K562 (cell line): ENCODE measurements around the gene HSPA4. TPM values are rescaled to one million over a fixed set of nuclear protein-coding genes. Genes with fewer than 3 reads are reported as not detected.

ENCODE experiments used
- ATF6 ChIP-seq: sonication (generic); formaldehyde crosslinking; IDR thresholded peaks from 2 replicates; pipeline ENCODE4 v1.4.0; 2020; ENCODE audit warnings: mild to moderate bottlenecking, missing genetic modification reagents
- HOXB6 ChIP-seq: fragments of 250-450 bp; sonication (Bioruptor Pico); IDR thresholded peaks from 2 replicates; pipeline ENCODE4 v1.5.1; 2022; ENCODE audit warnings: mild to moderate bottlenecking, borderline replicate concordance
- KDM1A ChIP-seq, 2 experiments: fragments of 450-650 bp; IDR thresholded peaks; 2 replicates each; pipeline ENCODE4 v1.6.1; 2016; ENCODE audit warnings: mild to moderate bottlenecking in 2 of 2
- MYBL2 ChIP-seq, 2 experiments: fragments of 450-650 bp in 1 of 2; sonication (generic) in 1 of 2; formaldehyde crosslinking in 1 of 2; IDR thresholded peaks; 2 replicates each; pipeline versions ENCODE4 v1.6.1 to v1.8.1; 2017 to 2022; ENCODE audit warnings: borderline replicate concordance in 1 of 2, inconsistent platforms in 1 of 2, low read depth in 1 of 2, mild to moderate bottlenecking in 1 of 2, missing genetic modification reagents in 1 of 2, moderate library complexity in 1 of 2
- NCOA2 ChIP-seq, 2 experiments: fragments of 450-650 bp; IDR thresholded peaks; 2 replicates each; pipeline ENCODE4 v1.6.1; 2018; ENCODE audit warnings: mild to moderate bottlenecking in 2 of 2, moderate library complexity in 1 of 2; ENCODE audit not compliant: partially characterized antibody in 2 of 2
- NFIX ChIP-seq: fragments of 250-450 bp; sonication (Bioruptor Pico); IDR thresholded peaks from 2 replicates; pipeline ENCODE4 v1.4.0; 2020; ENCODE audit warnings: low read depth, mild to moderate bottlenecking, moderate library complexity
- NR1H2 ChIP-seq: sonication (generic); formaldehyde crosslinking; IDR thresholded peaks from 2 replicates; pipeline ENCODE4 v1.4.0; 2020; ENCODE audit warnings: mild to moderate bottlenecking, missing genetic modification reagents
- PRMT5 ChIP-seq: sonication (generic); formaldehyde crosslinking; IDR thresholded peaks from 2 replicates; pipeline ENCODE4 v1.5.0; 2020; ENCODE audit warnings: missing genetic modification reagents
- RBFOX2 ChIP-seq: fragments of 200-400 bp; formaldehyde crosslinking; IDR thresholded peaks from 2 replicates; pipeline ENCODE4 v1.6.1; 2017; ENCODE audit warnings: low read depth, mild to moderate bottlenecking, low read length, moderate library complexity
- SMAD4 ChIP-seq: fragments of 250-450 bp; sonication (Bioruptor Pico); conservative IDR thresholded peaks from 2 replicates; pipeline ENCODE4 v1.8.0; 2021; ENCODE audit warnings: inconsistent platforms, mild to moderate bottlenecking, moderate library complexity
- TGIF2 ChIP-seq: sonication (generic); formaldehyde crosslinking; IDR thresholded peaks from 2 replicates; pipeline ENCODE4 v1.8.1; 2022; ENCODE audit warnings: mild to moderate bottlenecking, missing genetic modification reagents, moderate library complexity
- ZNF551 ChIP-seq: fragments of 250-450 bp; sonication (Bioruptor Pico); IDR thresholded peaks from 2 replicates; pipeline ENCODE4 v1.5.0; 2021; ENCODE audit warnings: mild to moderate bottlenecking, moderate library complexity
- ZNF79 ChIP-seq: fragments of 250-450 bp; sonication (Bioruptor Pico); IDR thresholded peaks from 2 replicates; pipeline ENCODE4 v1.4.0; 2020; ENCODE audit warnings: low read depth, mild to moderate bottlenecking, moderate library complexity
- polyA plus RNA-seq, 8 experiments: library from polyadenylated mRNA; depleted of rRNA in 4 of 8; stranded (reverse) in 5 of 8; unstranded in 3 of 8; fragments of >200 nt; fragmentation: Nextera tagmentation in 2 of 8; fragmentation: Illumina TruSeq in 1 of 8; extraction: Ambion mirVana in 2 of 8; extraction: Trizol in 1 of 8; gene quantifications; 2 replicates each; pipeline versions ENCODE4 v1.2.1 to v1.2.3, GENCODE V29; 2011 to 2014; ENCODE audit warnings: inconsistent platforms in 1 of 8, missing spikeins in 1 of 8
- total RNA-seq, 7 experiments: library from RNA; depleted of rRNA in 6 of 7; stranded (reverse); fragments of >200 nt in 6 of 7; fragmentation: Illumina TruSeq in 2 of 7; extraction: Trizol in 2 of 7; gene quantifications; 2 replicates each; pipeline versions ENCODE4 v1.2.1 to v1.2.3, GENCODE V29; 2011 to 2021; ENCODE audit warnings: low replicate concordance in 1 of 7
- TF ChIP-seq, protein P1 (sequence below): conservative IDR thresholded peaks from 2 replicates; pipeline ENCODE4 v1.6.1; 2011; ENCODE audit warnings: low read depth, mild to moderate bottlenecking, low read length; ENCODE audit not compliant: control insufficient read depth
- TF ChIP-seq, protein P2 (sequence below): sonication (generic); formaldehyde crosslinking; IDR thresholded peaks from 2 replicates; pipeline ENCODE4 v1.8.1; 2023; ENCODE audit warnings: mild to moderate bottlenecking, missing genetic modification reagents
- TF ChIP-seq, protein P3 (sequence below), 2 experiments: fragments of 450-650 bp in 1 of 2; IDR thresholded peaks; 2 replicates each; pipeline ENCODE4 v1.6.1; 2011 to 2017; ENCODE audit warnings: low read depth in 2 of 2, antibody characterized with exemption in 1 of 2, borderline replicate concordance in 1 of 2, low read length in 1 of 2, mild to moderate bottlenecking in 1 of 2, mixed read lengths in 1 of 2; ENCODE audit not compliant: control insufficient read depth in 1 of 2
- TF ChIP-seq, protein P4 (sequence below): fragments of 450-650 bp; conservative IDR thresholded peaks from 2 replicates; pipeline ENCODE4 v1.6.1; 2016; ENCODE audit warnings: missing genetic modification characterization, low read depth, mild to moderate bottlenecking, missing compliant biosample characterization, moderate library complexity

The HSPA4 gene
- total and polyA plus RNA-seq, 9 of the 15 experiments (the other 6 are each of a cell fraction or from before 2014, with no cell fraction given) = 90.3 to 286 (median 148) TPM

DNA sequence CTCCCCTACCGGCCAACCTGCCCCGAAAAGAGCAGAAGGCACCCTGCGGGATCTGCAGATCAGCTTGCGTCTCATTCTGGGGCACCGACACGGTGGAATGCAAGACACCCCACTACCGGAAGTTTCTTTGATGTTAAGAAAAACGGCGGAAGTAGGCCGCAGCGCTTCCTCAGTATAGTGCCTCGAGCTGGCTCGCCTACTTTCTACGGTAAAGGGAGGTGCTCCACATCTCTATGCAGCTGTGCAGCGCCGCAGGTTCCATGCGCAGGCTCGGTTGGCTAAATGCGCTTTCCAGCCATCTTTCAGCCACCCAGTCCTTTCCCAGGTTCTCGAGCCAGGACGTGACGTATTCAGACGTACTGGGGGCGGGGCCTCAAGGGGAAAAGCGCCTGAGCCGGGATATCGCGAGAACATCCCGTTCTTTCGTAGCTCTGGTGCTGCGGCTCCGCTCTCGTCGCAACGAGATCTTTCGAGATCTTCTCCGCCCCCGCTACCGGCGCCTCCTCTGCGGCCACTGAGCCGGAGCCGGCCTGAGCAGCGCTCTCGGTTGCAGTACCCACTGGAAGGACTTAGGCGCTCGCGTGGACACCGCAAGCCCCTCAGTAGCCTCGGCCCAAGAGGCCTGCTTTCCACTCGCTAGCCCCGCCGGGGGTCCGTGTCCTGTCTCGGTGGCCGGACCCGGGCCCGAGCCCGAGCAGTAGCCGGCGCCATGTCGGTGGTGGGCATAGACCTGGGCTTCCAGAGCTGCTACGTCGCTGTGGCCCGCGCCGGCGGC is at the start of gene HSPA4 (continued):
- TF ChIP-seq, protein P1, sequence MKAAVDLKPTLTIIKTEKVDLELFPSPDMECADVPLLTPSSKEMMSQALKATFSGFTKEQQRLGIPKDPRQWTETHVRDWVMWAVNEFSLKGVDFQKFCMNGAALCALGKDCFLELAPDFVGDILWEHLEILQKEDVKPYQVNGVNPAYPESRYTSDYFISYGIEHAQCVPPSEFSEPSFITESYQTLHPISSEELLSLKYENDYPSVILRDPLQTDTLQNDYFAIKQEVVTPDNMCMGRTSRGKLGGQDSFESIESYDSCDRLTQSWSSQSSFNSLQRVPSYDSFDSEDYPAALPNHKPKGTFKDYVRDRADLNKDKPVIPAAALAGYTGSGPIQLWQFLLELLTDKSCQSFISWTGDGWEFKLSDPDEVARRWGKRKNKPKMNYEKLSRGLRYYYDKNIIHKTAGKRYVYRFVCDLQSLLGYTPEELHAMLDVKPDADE = 0 out of 2 replicates have a peak, but pooled peaks have one; percentile 31
- TF ChIP-seq ATF6 = peak; percentile 92
- no peak for TF ChIP-seq PRMT5 (CRISPR knock-in tag)
- 0 out of 2 replicates have a peak, but pooled peaks have one; percentile 92 for TF ChIP-seq NR1H2
- TF ChIP-seq, protein P2, sequence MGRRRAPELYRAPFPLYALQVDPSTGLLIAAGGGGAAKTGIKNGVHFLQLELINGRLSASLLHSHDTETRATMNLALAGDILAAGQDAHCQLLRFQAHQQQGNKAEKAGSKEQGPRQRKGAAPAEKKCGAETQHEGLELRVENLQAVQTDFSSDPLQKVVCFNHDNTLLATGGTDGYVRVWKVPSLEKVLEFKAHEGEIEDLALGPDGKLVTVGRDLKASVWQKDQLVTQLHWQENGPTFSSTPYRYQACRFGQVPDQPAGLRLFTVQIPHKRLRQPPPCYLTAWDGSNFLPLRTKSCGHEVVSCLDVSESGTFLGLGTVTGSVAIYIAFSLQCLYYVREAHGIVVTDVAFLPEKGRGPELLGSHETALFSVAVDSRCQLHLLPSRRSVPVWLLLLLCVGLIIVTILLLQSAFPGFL = no peak
- 0 out of 2 replicates have a peak, but pooled peaks have one; percentile 29 for TF ChIP-seq SMAD4 (CRISPR knock-in tag)
- TF ChIP-seq NFIX (CRISPR knock-in tag) = no peak
- TF ChIP-seq RBFOX2 = peak; percentile 98
- no peak for TF ChIP-seq ZNF79 (CRISPR knock-in tag)
- TF ChIP-seq, protein P3, sequence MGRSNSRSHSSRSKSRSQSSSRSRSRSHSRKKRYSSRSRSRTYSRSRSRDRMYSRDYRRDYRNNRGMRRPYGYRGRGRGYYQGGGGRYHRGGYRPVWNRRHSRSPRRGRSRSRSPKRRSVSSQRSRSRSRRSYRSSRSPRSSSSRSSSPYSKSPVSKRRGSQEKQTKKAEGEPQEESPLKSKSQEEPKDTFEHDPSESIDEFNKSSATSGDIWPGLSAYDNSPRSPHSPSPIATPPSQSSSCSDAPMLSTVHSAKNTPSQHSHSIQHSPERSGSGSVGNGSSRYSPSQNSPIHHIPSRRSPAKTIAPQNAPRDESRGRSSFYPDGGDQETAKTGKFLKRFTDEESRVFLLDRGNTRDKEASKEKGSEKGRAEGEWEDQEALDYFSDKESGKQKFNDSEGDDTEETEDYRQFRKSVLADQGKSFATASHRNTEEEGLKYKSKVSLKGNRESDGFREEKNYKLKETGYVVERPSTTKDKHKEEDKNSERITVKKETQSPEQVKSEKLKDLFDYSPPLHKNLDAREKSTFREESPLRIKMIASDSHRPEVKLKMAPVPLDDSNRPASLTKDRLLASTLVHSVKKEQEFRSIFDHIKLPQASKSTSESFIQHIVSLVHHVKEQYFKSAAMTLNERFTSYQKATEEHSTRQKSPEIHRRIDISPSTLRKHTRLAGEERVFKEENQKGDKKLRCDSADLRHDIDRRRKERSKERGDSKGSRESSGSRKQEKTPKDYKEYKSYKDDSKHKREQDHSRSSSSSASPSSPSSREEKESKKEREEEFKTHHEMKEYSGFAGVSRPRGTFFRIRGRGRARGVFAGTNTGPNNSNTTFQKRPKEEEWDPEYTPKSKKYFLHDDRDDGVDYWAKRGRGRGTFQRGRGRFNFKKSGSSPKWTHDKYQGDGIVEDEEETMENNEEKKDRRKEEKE (IDR thresholded peaks at IDR 0.05; ENCODE audit: borderline replicate concordance in 1 of 2, control insufficient read depth in 1 of 2, low read depth in 2 of 2, low read length in 1 of 2) = no peak
- TF ChIP-seq TGIF2 = no peak
- no peak for TF ChIP-seq MYBL2 (IDR thresholded peaks at IDR 0.05; ENCODE audit: low read depth)
- no peak for TF ChIP-seq MYBL2 (CRISPR knock-in tag; IDR thresholded peaks at IDR 0.05; ENCODE audit: borderline replicate concordance)
- no peak for TF ChIP-seq HOXB6 (CRISPR knock-in tag)
- no peak for TF ChIP-seq NCOA2 (IDR thresholded peaks at IDR 0.05; ENCODE audit: partially characterized antibody in 2 of 2)
- TF ChIP-seq, protein P4, sequence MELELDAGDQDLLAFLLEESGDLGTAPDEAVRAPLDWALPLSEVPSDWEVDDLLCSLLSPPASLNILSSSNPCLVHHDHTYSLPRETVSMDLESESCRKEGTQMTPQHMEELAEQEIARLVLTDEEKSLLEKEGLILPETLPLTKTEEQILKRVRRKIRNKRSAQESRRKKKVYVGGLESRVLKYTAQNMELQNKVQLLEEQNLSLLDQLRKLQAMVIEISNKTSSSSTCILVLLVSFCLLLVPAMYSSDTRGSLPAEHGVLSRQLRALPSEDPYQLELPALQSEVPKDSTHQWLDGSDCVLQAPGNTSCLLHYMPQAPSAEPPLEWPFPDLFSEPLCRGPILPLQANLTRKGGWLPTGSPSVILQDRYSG = no peak; the same call in 1 of the 2 replicates
- TF ChIP-seq ZNF551 (CRISPR knock-in tag) = no peak
- no peak for TF ChIP-seq KDM1A (IDR thresholded peaks at IDR 0.05)
